ENCODE results near the gene EFL1. TPM values are rescaled to one million over a fixed set of nuclear protein-coding genes. Genes with fewer than 3 reads are reported as not detected.

Gene EFL1
- total and polyA plus RNA-seq, 4 donors: 3.2 to 10.1 (median 6.1) TPM

DNA sequence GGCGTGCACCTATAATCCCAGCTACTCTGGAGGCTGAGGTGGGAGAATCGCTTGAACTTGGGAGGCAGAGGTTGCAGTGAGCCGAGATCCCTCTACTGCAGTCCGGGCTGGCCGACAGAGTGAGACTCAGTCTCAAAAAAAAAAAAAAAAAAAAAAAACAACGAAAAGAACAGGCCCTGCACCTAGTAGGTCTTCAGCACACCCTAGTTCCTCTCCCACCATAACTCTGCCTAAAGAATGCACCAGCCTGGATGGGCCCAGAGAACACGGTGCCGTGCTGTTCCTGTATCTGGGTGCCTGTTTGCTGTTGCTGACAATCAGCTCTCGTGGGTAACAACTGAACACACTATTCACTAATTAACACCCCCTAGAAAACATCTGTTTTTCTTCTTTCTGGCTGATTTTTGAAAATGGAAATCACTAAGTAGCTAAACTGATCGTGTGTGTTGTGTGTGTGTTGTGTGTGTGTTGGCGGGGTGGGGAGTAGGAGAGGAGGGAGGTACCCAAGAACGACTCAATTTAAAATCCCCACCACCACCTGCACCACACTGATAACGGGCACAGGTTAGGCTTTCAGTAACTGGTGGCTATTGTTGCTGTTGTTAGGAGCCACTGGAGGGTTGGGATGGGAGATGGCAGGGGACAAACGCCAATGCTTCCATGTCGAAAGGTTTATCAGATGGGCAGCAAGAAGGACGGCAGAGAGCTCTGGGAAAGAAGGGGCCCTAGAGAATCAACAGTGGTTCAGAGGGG, 176.1 kb downstream of the EFL1 start:
- H3K4me3 ChIP-seq (ENCODE audit: low read depth in 1 of 3, low read length in 3 of 3): no peak overlapping the region
- TF ChIP-seq, protein P1, sequence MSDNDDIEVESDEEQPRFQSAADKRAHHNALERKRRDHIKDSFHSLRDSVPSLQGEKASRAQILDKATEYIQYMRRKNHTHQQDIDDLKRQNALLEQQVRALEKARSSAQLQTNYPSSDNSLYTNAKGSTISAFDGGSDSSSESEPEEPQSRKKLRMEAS (IDR thresholded peaks at IDR 0.05): no peak
- TF ChIP-seq RAD21 (IDR thresholded peaks at IDR 0.05) (no peak), RXRA (IDR thresholded peaks at IDR 0.05) (no peak), YY1 (IDR thresholded peaks at IDR 0.05) (no peak), JUND (IDR thresholded peaks at IDR 0.05) (no peak), NR2F2 (IDR thresholded peaks at IDR 0.05) (no peak), FOXA2 (IDR thresholded peaks at IDR 0.05) (no peak), EGR1 (IDR thresholded peaks at IDR 0.05; ENCODE audit: low read depth in 2 of 2) (no peak), FOXA1 (IDR thresholded peaks at IDR 0.05) (no peak), ZBTB33 (IDR thresholded peaks at IDR 0.05) (no peak), HNF4A (conservative IDR thresholded peaks at IDR 0.05) (no peak), TAF1 (conservative IDR thresholded peaks at IDR 0.05) (no peak), GABPA (IDR thresholded peaks at IDR 0.05 in 1 of 2, conservative IDR thresholded peaks at IDR 0.05 in 1 of 2) (no peak), SP1 (IDR thresholded peaks at IDR 0.05) (no peak)
- TF ChIP-seq, protein P2, sequence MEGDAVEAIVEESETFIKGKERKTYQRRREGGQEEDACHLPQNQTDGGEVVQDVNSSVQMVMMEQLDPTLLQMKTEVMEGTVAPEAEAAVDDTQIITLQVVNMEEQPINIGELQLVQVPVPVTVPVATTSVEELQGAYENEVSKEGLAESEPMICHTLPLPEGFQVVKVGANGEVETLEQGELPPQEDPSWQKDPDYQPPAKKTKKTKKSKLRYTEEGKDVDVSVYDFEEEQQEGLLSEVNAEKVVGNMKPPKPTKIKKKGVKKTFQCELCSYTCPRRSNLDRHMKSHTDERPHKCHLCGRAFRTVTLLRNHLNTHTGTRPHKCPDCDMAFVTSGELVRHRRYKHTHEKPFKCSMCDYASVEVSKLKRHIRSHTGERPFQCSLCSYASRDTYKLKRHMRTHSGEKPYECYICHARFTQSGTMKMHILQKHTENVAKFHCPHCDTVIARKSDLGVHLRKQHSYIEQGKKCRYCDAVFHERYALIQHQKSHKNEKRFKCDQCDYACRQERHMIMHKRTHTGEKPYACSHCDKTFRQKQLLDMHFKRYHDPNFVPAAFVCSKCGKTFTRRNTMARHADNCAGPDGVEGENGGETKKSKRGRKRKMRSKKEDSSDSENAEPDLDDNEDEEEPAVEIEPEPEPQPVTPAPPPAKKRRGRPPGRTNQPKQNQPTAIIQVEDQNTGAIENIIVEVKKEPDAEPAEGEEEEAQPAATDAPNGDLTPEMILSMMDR (IDR thresholded peaks at IDR 0.05; ENCODE audit: low read depth, low read length, missing input control): no peak
- TF ChIP-seq, protein P3, sequence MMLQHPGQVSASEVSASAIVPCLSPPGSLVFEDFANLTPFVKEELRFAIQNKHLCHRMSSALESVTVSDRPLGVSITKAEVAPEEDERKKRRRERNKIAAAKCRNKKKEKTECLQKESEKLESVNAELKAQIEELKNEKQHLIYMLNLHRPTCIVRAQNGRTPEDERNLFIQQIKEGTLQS (IDR thresholded peaks at IDR 0.05): no peak
- TF ChIP-seq, protein P4, sequence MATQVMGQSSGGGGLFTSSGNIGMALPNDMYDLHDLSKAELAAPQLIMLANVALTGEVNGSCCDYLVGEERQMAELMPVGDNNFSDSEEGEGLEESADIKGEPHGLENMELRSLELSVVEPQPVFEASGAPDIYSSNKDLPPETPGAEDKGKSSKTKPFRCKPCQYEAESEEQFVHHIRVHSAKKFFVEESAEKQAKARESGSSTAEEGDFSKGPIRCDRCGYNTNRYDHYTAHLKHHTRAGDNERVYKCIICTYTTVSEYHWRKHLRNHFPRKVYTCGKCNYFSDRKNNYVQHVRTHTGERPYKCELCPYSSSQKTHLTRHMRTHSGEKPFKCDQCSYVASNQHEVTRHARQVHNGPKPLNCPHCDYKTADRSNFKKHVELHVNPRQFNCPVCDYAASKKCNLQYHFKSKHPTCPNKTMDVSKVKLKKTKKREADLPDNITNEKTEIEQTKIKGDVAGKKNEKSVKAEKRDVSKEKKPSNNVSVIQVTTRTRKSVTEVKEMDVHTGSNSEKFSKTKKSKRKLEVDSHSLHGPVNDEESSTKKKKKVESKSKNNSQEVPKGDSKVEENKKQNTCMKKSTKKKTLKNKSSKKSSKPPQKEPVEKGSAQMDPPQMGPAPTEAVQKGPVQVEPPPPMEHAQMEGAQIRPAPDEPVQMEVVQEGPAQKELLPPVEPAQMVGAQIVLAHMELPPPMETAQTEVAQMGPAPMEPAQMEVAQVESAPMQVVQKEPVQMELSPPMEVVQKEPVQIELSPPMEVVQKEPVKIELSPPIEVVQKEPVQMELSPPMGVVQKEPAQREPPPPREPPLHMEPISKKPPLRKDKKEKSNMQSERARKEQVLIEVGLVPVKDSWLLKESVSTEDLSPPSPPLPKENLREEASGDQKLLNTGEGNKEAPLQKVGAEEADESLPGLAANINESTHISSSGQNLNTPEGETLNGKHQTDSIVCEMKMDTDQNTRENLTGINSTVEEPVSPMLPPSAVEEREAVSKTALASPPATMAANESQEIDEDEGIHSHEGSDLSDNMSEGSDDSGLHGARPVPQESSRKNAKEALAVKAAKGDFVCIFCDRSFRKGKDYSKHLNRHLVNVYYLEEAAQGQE (IDR thresholded peaks at IDR 0.05): no peak
- H3K27me3 ChIP-seq (ENCODE audit: control insufficient read depth in 4 of 4, insufficient read depth in 4 of 4, low read length in 3 of 4): peaks cover 0 to 2% (median 0%) of the 10 kb centered on the region in 4 donors
- 83% methylated on average over 16 of the region's 16 CpGs for WGBS
- no peaks in the 10 kb centered on the region for H3K9me3 ChIP-seq (ENCODE audit: control insufficient read depth in 4 of 4, low read length in 3 of 4)
- no peak for DNase-seq (ENCODE audit: low spot score)
- no peaks in the 10 kb centered on the region for H3K36me3 ChIP-seq (ENCODE audit: control insufficient read depth in 4 of 4, insufficient read depth in 3 of 4, low read depth in 1 of 4, low read length in 3 of 4)
- no peak overlapping the region for H3K9ac ChIP-seq (ENCODE audit: low read depth in 1 of 2, low read length in 2 of 2)
- H3K4me1 ChIP-seq (ENCODE audit: control insufficient read depth in 4 of 4, insufficient read depth in 4 of 4, low read length in 3 of 4): no peaks in the 10 kb centered on the region
- no peak overlapping the region for H3K27ac ChIP-seq (ENCODE audit: low read depth in 1 of 2, low read length in 2 of 2)

Data from liver (tissue), 9 donors.